ENCODE results near the gene ZNF710. TPM values are rescaled to one million over a fixed set of nuclear protein-coding genes. Genes with fewer than 3 reads are reported as not detected.
A peak's percentile ranks its signal among the peaks of the same experiment; 100 is the strongest.

The ZNF710 gene
- polyA plus RNA-seq, 1 of the 3 experiments (the other 2 are of a cell fraction) = 2.7 TPM

- peaks cover 3% of the 10 kb centered on the region for H3F3A ChIP-seq (replicated peaks; ENCODE audit: insufficient read depth)
- H4K20me1 ChIP-seq (ENCODE audit: insufficient read depth) = no peaks in the 10 kb centered on the region
- no peaks in the 10 kb centered on the region for H3K36me3 ChIP-seq (replicated peaks in 1 of 2; ENCODE audit: control insufficient read depth in 1 of 2, insufficient read depth in 2 of 2, low read length in 1 of 2)
- whole genome bisulfite sequencing (ENCODE audit: low lambda C conversion rate) = 82% methylated on average over 3 of the region's 4 CpGs
- CTCF ChIA-PET = interaction anchor here (0.6 to 1.2 kb wide), 2 partner anchors 38 to 378 kb away, joined by 3 read pairs; no protein-coding TSS in a partner anchor
- no peak overlapping the region for H2AFZ ChIP-seq (ENCODE audit: low read depth)
- no peak for DNase-seq
- H3K79me2 ChIP-seq (ENCODE audit: insufficient read depth) = peaks cover 4% of the 10 kb centered on the region; the same call in 1 of the 2 replicates
- H3K27me3 ChIP-seq (ENCODE audit: insufficient read depth) = no peaks in the 10 kb centered on the region
- H3K4me1 ChIP-seq (ENCODE audit: control insufficient read depth in 1 of 2, insufficient read depth in 2 of 2, low read depth in 1 of 2, low read length in 1 of 2) = peaks cover 8 to 25% of the 10 kb centered on the region in 2 experiments; a peak in 2 of 4 replicates
- POLR2A ChIA-PET = interaction anchor here (0.5 kb wide), 1 partner anchor 79 kb away, joined by 4 read pairs; no protein-coding TSS in a partner anchor
- no peak overlapping the region for H3K9ac ChIP-seq
- no peak overlapping the region for H3K4me3 ChIP-seq (ENCODE audit: low read depth in 2 of 2, low read length in 1 of 2)
- H3K4me2 ChIP-seq = no peak overlapping the region
- H3K27ac ChIP-seq (ENCODE audit: low read depth in 2 of 2, low read length in 1 of 2) = no peak overlapping the region
- no peaks in the 10 kb centered on the region for H3K9me3 ChIP-seq
- no peaks in the 10 kb centered on the region for H3K9me2 ChIP-seq
- no peak for TF ChIP-seq GATA2 (CRISPR knock-in tag; IDR thresholded peaks at IDR 0.05)
- no peak for TF ChIP-seq TCF12 (IDR thresholded peaks at IDR 0.05)
- no peak for TF ChIP-seq POLR2AphosphoS5 (IDR thresholded peaks at IDR 0.05; ENCODE audit: low read depth, low read length)
These were observed 103.4 kb downstream of the ZNF710 start for GRCh38 chr15:90104551-90104950.

DNA sequence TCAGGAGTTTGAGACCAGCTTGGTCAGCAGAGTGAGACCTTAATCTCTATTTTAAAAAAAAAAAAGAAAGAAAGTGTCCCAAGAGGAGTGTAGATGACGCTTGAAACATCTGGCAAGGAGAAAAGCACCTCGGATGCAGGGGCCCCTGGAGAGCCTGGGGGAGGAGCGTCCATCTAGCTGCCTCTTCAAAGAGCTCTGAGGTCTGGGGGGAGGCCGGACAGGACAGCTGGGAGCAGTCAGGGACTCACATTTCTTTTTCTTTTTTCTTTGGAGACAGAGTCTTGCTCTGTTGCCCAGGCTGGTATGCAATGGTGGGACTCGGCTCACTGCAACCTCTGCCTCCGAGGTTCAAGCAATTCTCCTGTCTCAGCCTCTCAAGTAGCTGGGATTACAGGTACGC is 104.4 kb downstream of the ZNF710 start:
- Histone ChIP-seq H3F3A (replicated peaks; ENCODE audit: insufficient read depth) (no peaks in the 10 kb centered on the region), H3K9me3 (no peaks in the 10 kb centered on the region), H3K79me2 (ENCODE audit: insufficient read depth) (no peaks in the 10 kb centered on the region), H3K27me3 (ENCODE audit: insufficient read depth) (no peaks in the 10 kb centered on the region), H4K20me1 (ENCODE audit: insufficient read depth) (no peaks in the 10 kb centered on the region), H3K27ac (ENCODE audit: low read depth in 2 of 2, low read length in 1 of 2) (no peak overlapping the region), H3K9me2 (no peaks in the 10 kb centered on the region), H3K9ac (no peak overlapping the region), H3K4me2 (no peak overlapping the region), H2AFZ (ENCODE audit: low read depth) (no peak overlapping the region), H3K4me1 (ENCODE audit: control insufficient read depth in 1 of 2, insufficient read depth in 2 of 2, low read depth in 1 of 2, low read length in 1 of 2) (peaks cover 8 to 17% of the 10 kb centered on the region in 2 experiments; a peak in 2 of 4 replicates), H3K4me3 (ENCODE audit: low read depth in 2 of 2, low read length in 1 of 2) (no peak overlapping the region), H3K36me3 (replicated peaks in 1 of 2; ENCODE audit: control insufficient read depth in 1 of 2, insufficient read depth in 2 of 2, low read length in 1 of 2) (no peaks in the 10 kb centered on the region)
- ChIA-PET POLR2A (no interaction called here), CTCF (no interaction called here)
- DNase-seq = no peak
- 91% methylated on average over 6 of the region's 7 CpGs for WGBS (ENCODE audit: low lambda C conversion rate)
- TF ChIP-seq MXI1 (IDR thresholded peaks at IDR 0.05; ENCODE audit: low read depth, low read length) = no peak
- TF ChIP-seq, protein P1, sequence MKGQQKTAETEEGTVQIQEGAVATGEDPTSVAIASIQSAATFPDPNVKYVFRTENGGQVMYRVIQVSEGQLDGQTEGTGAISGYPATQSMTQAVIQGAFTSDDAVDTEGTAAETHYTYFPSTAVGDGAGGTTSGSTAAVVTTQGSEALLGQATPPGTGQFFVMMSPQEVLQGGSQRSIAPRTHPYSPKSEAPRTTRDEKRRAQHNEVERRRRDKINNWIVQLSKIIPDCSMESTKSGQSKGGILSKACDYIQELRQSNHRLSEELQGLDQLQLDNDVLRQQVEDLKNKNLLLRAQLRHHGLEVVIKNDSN (IDR thresholded peaks at IDR 0.05; ENCODE audit: borderline replicate concordance, low read depth) = no peak
- no peak for TF ChIP-seq TCF12 (IDR thresholded peaks at IDR 0.05)
- TF ChIP-seq RCOR1 (IDR thresholded peaks at IDR 0.05; ENCODE audit: low read length) = no peak
- TF ChIP-seq MEF2A (IDR thresholded peaks at IDR 0.05; ENCODE audit: borderline replicate concordance, low read depth) = no peak
- no peak for TF ChIP-seq RAD21 (IDR thresholded peaks at IDR 0.05; ENCODE audit: low read length)
- no peak for TF ChIP-seq EZH2phosphoT487 (IDR thresholded peaks at IDR 0.05; ENCODE audit: borderline replicate concordance, low read depth)
- TF ChIP-seq JUND (IDR thresholded peaks at IDR 0.05) = no peak

- ChIA-PET CTCF (interaction anchor here (0.9 to 1.3 kb wide), 4 partner anchors 15 to 37 kb away, joined by 3 to 4 read pairs (median 4); no protein-coding TSS in a partner anchor), POLR2A (no interaction called here)
- H3K9me2 ChIP-seq = no peaks in the 10 kb centered on the region
- no peaks in the 10 kb centered on the region for H3K36me3 ChIP-seq (replicated peaks in 1 of 2; ENCODE audit: control insufficient read depth in 1 of 2, insufficient read depth in 2 of 2, low read length in 1 of 2)
- 54% methylated on average over 7 of the region's 7 CpGs for WGBS (ENCODE audit: low lambda C conversion rate)
- peak; percentile 71 for DNase-seq
- 0 out of 2 replicates have a peak overlapping the region, but pooled peaks have one; percentile 37 for H3K4me2 ChIP-seq
- no peak overlapping the region for H3K4me3 ChIP-seq (ENCODE audit: low read depth in 2 of 2, low read length in 1 of 2)
- H3K9ac ChIP-seq = no peak overlapping the region
- peaks cover 0 to 7% of the 10 kb centered on the region in 2 experiments; a peak in 1 of 4 replicates for H3K4me1 ChIP-seq (ENCODE audit: control insufficient read depth in 1 of 2, insufficient read depth in 2 of 2, low read depth in 1 of 2, low read length in 1 of 2)
- H3K79me2 ChIP-seq (ENCODE audit: insufficient read depth) = no peaks in the 10 kb centered on the region
- H3K27ac ChIP-seq (ENCODE audit: low read depth in 2 of 2, low read length in 1 of 2) = no peak overlapping the region
- no peaks in the 10 kb centered on the region for H3F3A ChIP-seq (replicated peaks; ENCODE audit: insufficient read depth)
- H2AFZ ChIP-seq (ENCODE audit: low read depth) = peak overlapping the region; percentile 63; the same call in 1 of the 2 replicates
- no peaks in the 10 kb centered on the region for H4K20me1 ChIP-seq (ENCODE audit: insufficient read depth)
- H3K9me3 ChIP-seq = no peaks in the 10 kb centered on the region
- H3K27me3 ChIP-seq (ENCODE audit: insufficient read depth) = no peaks in the 10 kb centered on the region
- TF ChIP-seq, protein P2, sequence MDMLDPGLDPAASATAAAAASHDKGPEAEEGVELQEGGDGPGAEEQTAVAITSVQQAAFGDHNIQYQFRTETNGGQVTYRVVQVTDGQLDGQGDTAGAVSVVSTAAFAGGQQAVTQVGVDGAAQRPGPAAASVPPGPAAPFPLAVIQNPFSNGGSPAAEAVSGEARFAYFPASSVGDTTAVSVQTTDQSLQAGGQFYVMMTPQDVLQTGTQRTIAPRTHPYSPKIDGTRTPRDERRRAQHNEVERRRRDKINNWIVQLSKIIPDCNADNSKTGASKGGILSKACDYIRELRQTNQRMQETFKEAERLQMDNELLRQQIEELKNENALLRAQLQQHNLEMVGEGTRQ (IDR thresholded peaks at IDR 0.05; ENCODE audit: borderline replicate concordance, low read depth, low read length) = no peak
- TF ChIP-seq, protein P3, sequence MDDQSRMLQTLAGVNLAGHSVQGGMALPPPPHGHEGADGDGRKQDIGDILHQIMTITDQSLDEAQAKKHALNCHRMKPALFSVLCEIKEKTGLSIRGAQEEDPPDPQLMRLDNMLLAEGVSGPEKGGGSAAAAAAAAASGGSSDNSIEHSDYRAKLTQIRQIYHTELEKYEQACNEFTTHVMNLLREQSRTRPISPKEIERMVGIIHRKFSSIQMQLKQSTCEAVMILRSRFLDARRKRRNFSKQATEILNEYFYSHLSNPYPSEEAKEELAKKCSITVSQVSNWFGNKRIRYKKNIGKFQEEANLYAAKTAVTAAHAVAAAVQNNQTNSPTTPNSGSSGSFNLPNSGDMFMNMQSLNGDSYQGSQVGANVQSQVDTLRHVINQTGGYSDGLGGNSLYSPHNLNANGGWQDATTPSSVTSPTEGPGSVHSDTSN (IDR thresholded peaks at IDR 0.05) = peak; percentile 72
- TF ChIP-seq FOSL2 (IDR thresholded peaks at IDR 0.05; ENCODE audit: borderline replicate concordance, low read depth) (peak; percentile 70; the same call in 1 of the 2 replicates), SMC3 (IDR thresholded peaks at IDR 0.05; ENCODE audit: low read depth, low read length) (no peak), JUND (IDR thresholded peaks at IDR 0.05) (no peak), TCF12 (IDR thresholded peaks at IDR 0.05) (no peak)
- TF ChIP-seq, protein P4, sequence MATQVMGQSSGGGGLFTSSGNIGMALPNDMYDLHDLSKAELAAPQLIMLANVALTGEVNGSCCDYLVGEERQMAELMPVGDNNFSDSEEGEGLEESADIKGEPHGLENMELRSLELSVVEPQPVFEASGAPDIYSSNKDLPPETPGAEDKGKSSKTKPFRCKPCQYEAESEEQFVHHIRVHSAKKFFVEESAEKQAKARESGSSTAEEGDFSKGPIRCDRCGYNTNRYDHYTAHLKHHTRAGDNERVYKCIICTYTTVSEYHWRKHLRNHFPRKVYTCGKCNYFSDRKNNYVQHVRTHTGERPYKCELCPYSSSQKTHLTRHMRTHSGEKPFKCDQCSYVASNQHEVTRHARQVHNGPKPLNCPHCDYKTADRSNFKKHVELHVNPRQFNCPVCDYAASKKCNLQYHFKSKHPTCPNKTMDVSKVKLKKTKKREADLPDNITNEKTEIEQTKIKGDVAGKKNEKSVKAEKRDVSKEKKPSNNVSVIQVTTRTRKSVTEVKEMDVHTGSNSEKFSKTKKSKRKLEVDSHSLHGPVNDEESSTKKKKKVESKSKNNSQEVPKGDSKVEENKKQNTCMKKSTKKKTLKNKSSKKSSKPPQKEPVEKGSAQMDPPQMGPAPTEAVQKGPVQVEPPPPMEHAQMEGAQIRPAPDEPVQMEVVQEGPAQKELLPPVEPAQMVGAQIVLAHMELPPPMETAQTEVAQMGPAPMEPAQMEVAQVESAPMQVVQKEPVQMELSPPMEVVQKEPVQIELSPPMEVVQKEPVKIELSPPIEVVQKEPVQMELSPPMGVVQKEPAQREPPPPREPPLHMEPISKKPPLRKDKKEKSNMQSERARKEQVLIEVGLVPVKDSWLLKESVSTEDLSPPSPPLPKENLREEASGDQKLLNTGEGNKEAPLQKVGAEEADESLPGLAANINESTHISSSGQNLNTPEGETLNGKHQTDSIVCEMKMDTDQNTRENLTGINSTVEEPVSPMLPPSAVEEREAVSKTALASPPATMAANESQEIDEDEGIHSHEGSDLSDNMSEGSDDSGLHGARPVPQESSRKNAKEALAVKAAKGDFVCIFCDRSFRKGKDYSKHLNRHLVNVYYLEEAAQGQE (IDR thresholded peaks at IDR 0.05; ENCODE audit: low read depth, low read length) = no peak
These were observed 105.5 kb downstream of the ZNF710 start for GRCh38 chr15:90106522-90107117.
